K562 (cell line): ENCODE measurements around the gene NOC4L. TPM values are rescaled to one million over a fixed set of nuclear protein-coding genes. Genes with fewer than 3 reads are reported as not detected.
"Not testable (repeated sequence)": the region's sequence is repeated elsewhere in the genome, so short reads cannot be mapped to it uniquely, and the experiment has no call there.

ENCODE experiments used
- ATAC-seq: fragments of 200-7000 bp; cut with Tn5 transposase; 3 replicates; pipeline ENCODE4 v1.9.1; 2020; ENCODE audit warnings: moderate library complexity
- BruUV-seq: library from RNA; stranded (reverse); fragments of 400-500 nt; replicated peaks from 2 replicates; lab custom pipeline; 2021; lab: Mats Ljungman, UMichigan
- CTCF ChIA-PET: fragments of 300-600 bp; formaldehyde crosslinking; extraction: SDS; loops from one replicate; lab custom pipeline; 2021; ENCODE audit warnings: low intra/inter-chr PET ratio; lab: Yijun Ruan, JAX
- POLR2A ChIA-PET: fragments of 300-600, 350-650 bp; sonication (Branson Sonifier 250); formaldehyde crosslinking; extraction: SDS; loops from one replicate; lab custom pipeline; 2021; ENCODE audit warnings: antibody characterized with exemption, inconsistent platforms; lab: Yijun Ruan, JAX
- DNase-seq, 4 experiments: peaks; one replicate each; pipeline versions ENCODE4 v3.0.0 to v3.0.0-alpha.2; 2011 to 2018; ENCODE audit warnings: low spot score in 3 of 4, mixed read lengths in 3 of 4; ENCODE audit errors: extremely low read depth in 1 of 4
- FAIRE-seq: peaks from 2 replicates; lab custom pipeline; 2011; peaks lifted over from hg19 to GRCh38; lab: Jason Lieb, UNC
- H2AFZ ChIP-seq: 2 replicates; pipeline ENCODE4 v1.6.0; 2011; ENCODE audit warnings: low read depth, low read length, control low read depth, inconsistent platforms
- H3K27ac ChIP-seq: fragments of 200-600 bp; 3 replicates; pipeline ENCODE4 v1.8.0; 2011; ENCODE audit warnings: low read depth, mild to moderate bottlenecking, control low read depth, inconsistent platforms, low read length, moderate library complexity, mixed read lengths; ENCODE audit errors: extremely low read depth
- H3K27me3 ChIP-seq, 2 experiments: fragments of 300-600 bp in 1 of 2; 2 replicates in 1 of 2; 3 replicates in 1 of 2; pipeline versions ENCODE4 v1.6.0 to v1.8.0; 2011; ENCODE audit warnings: inconsistent platforms in 2 of 2, low read length in 2 of 2, mild to moderate bottlenecking in 1 of 2, mixed read lengths in 1 of 2, moderate library complexity in 1 of 2; ENCODE audit not compliant: control insufficient read depth in 2 of 2, insufficient read depth in 2 of 2
- H3K36me3 ChIP-seq: fragments of 300-600 bp; 3 replicates; pipeline ENCODE4 v1.8.0; 2011; ENCODE audit warnings: mild to moderate bottlenecking, low read length, inconsistent platforms; ENCODE audit not compliant: control insufficient read depth, insufficient read depth
- H3K4me1 ChIP-seq, 2 experiments: fragments of 200-600 bp in 1 of 2; replicated peaks in 1 of 2; 2 replicates in 1 of 2; 3 replicates in 1 of 2; pipeline versions ENCODE4 v1.5.1 to v1.8.0; 2011; ENCODE audit warnings: inconsistent platforms in 2 of 2, low read length in 2 of 2, mild to moderate bottlenecking in 1 of 2, mixed read lengths in 1 of 2, moderate library complexity in 1 of 2; ENCODE audit not compliant: control insufficient read depth in 2 of 2, insufficient read depth in 2 of 2
- H3K4me2 ChIP-seq: 2 replicates; pipeline ENCODE4 v1.6.1; 2011; ENCODE audit warnings: low read length, control low read depth, inconsistent platforms, mixed read lengths; ENCODE audit not compliant: insufficient read depth
- H3K4me3 ChIP-seq: fragments of 200-600 bp; sonication (generic), shearing (Covaris generic); 2 replicates; pipeline ENCODE4 v1.5.1; 2016; ENCODE audit warnings: control low read depth, inconsistent platforms
- H3K79me2 ChIP-seq: fragments of 200-600 bp; 3 replicates; pipeline ENCODE4 v1.8.0; 2011; ENCODE audit warnings: low read length, inconsistent platforms; ENCODE audit not compliant: control insufficient read depth, insufficient read depth
- H3K9ac ChIP-seq, 2 experiments: 2 replicates each; pipeline versions ENCODE4 v1.6.0 to v1.6.1; 2011; ENCODE audit warnings: low read depth in 2 of 2, low read length in 2 of 2, control low read depth in 1 of 2, inconsistent platforms in 1 of 2, mild to moderate bottlenecking in 1 of 2, mixed read lengths in 1 of 2; ENCODE audit not compliant: insufficient read depth in 1 of 2
- H3K9me1 ChIP-seq: one replicate; pipeline ENCODE4 v1.6.0; 2011; ENCODE audit warnings: inconsistent platforms, mild to moderate bottlenecking, low read length, moderate library complexity; ENCODE audit not compliant: control insufficient read depth, insufficient read depth
- H3K9me3 ChIP-seq: replicated peaks from 2 replicates; pipeline ENCODE4 v1.5.1; 2011; ENCODE audit warnings: low read depth, low read length, inconsistent platforms; ENCODE audit not compliant: control insufficient read depth, insufficient read depth
- H4K20me1 ChIP-seq: replicated peaks from 2 replicates; pipeline ENCODE4 v1.6.1; 2011; ENCODE audit warnings: low read length, inconsistent platforms, mixed read lengths; ENCODE audit not compliant: control insufficient read depth, insufficient read depth
- HNRNPL ChIP-seq: fragments of 200-400 bp; formaldehyde crosslinking; IDR thresholded peaks from 2 replicates; pipeline ENCODE4 v1.6.1; 2017; ENCODE audit warnings: low read depth, mild to moderate bottlenecking, low read length
- MYNN ChIP-seq, 2 experiments: sonication (generic); formaldehyde crosslinking in 1 of 2; IDR thresholded peaks; 2 replicates each; pipeline versions ENCODE4 v1.5.0 to v1.6.1; 2016 to 2020; ENCODE audit warnings: antibody characterized with exemption in 1 of 2, missing genetic modification reagents in 1 of 2
- POLR2G ChIP-seq: fragments of 200-400 bp; formaldehyde crosslinking; IDR thresholded peaks from 2 replicates; pipeline ENCODE4 v1.6.1; 2017; ENCODE audit warnings: low read depth, mild to moderate bottlenecking, antibody characterized with exemption, low read length, moderate library complexity
- TEAD1 ChIP-seq, 2 experiments: fragments of 450-650 bp in 1 of 2; sonication (generic) in 1 of 2; formaldehyde crosslinking; IDR thresholded peaks; 2 replicates each; pipeline versions ENCODE4 v1.4.0 to v1.8.0; 2020 to 2022; ENCODE audit warnings: mild to moderate bottlenecking in 2 of 2, missing genetic modification reagents in 1 of 2
- WGBS: fragments of 100-300 bp; shearing (Covaris generic); methylation state at CpG from one replicate; pipeline ENCODE4 v1.1.6; 2016; ENCODE audit warnings: low coverage, mixed read lengths; ENCODE audit not compliant: insufficient coverage; ENCODE audit errors: missing lambda C conversion rate; 5-methylcytosine and 5-hydroxymethylcytosine counted together
- in situ Hi-C: fragments of 300-500 bp; cut with MboI; formaldehyde crosslinking; loops from 4 replicates; pipeline ENCODE4 v1.15.0; 2018; ENCODE audit warnings: inconsistent platforms, mixed read lengths
- intact Hi-C: fragments of 100-400 bp; cut with micrococcal nuclease; formaldehyde crosslinking; loops from 2 replicates; pipeline ENCODE4 v1.14.2; 2022
- polyA plus RNA-seq, 8 experiments: library from polyadenylated mRNA; depleted of rRNA in 4 of 8; stranded (reverse) in 5 of 8; unstranded in 3 of 8; fragments of >200 nt; fragmentation: Nextera tagmentation in 2 of 8; fragmentation: Illumina TruSeq in 1 of 8; extraction: Ambion mirVana in 2 of 8; extraction: Trizol in 1 of 8; gene quantifications; 2 replicates each; pipeline versions ENCODE4 v1.2.1 to v1.2.3, GENCODE V29; 2011 to 2014; ENCODE audit warnings: inconsistent platforms in 1 of 8, missing spikeins in 1 of 8
- total RNA-seq, 7 experiments: library from RNA; depleted of rRNA in 6 of 7; stranded (reverse); fragments of >200 nt in 6 of 7; fragmentation: Illumina TruSeq in 2 of 7; extraction: Trizol in 2 of 7; gene quantifications; 2 replicates each; pipeline versions ENCODE4 v1.2.1 to v1.2.3, GENCODE V29; 2011 to 2021; ENCODE audit warnings: low replicate concordance in 1 of 7

Gene NOC4L
- total and polyA plus RNA-seq, 9 of the 15 experiments (the other 6 are each of a cell fraction or from before 2014, with no cell fraction given), result 1.3 to 77.0 (median 20.0) TPM

DNA sequence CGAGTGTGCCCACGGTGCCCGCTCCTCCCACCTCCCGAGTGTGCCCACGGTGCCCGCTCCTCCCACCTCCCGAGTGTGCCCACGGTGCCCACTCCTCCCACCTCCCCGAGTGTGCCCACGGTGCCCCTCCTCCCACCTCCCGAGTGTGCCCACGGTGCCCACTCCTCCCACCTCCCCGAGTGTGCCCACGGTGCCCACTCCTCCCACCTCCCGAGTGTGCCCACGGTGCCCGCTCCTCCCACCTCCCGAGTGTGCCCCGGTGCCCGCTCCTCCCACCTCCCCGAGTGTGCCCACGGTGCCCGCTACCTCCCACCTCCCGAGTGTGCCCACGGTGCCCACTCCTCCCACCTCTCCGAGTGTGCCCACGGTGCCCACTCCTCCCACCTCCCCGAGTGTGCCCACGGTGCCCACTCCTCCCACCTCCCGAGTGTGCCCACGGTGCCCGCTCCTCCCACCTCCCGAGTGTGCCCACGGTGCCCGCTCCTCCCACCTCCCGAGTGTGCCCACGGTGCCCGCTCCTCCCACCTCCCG lies 9.5 kb upstream of the NOC4L start:
- H4K20me1 ChIP-seq; H3K27me3 ChIP-seq; H3K27ac ChIP-seq; H3K9me1 ChIP-seq; H3K4me3 ChIP-seq; H3K79me2 ChIP-seq; DNase-seq; H2AFZ ChIP-seq; H3K4me2 ChIP-seq; BruUV-seq; FAIRE-seq; ATAC-seq; intact Hi-C loops; H3K9me3 ChIP-seq; CTCF ChIA-PET; in situ Hi-C loops; H3K9ac ChIP-seq; TF ChIP-seq MYNN (CRISPR knock-in tag; IDR thresholded peaks at IDR 0.05): not testable (repeated sequence)
- POLR2A ChIA-PET, result interaction anchor here (0.6 kb wide), 1 partner anchor 189 kb away, joined by 3 read pairs; no protein-coding TSS in a partner anchor
- peaks cover 0 to 24% of the 10 kb centered on the region in 2 experiments; a peak in 2 of 5 replicates for H3K4me1 ChIP-seq
- WGBS, result no CpG with 5 or more reads among the region's 39 CpGs
- peaks cover 10% of the 10 kb centered on the region; the same call in 1 of the 3 replicates for H3K36me3 ChIP-seq
- TF ChIP-seq MYNN (IDR thresholded peaks at IDR 0.05), result peak; percentile 27; the same call in 1 of the 2 replicates
- TF ChIP-seq HNRNPL, result peak; percentile 99

DNA sequence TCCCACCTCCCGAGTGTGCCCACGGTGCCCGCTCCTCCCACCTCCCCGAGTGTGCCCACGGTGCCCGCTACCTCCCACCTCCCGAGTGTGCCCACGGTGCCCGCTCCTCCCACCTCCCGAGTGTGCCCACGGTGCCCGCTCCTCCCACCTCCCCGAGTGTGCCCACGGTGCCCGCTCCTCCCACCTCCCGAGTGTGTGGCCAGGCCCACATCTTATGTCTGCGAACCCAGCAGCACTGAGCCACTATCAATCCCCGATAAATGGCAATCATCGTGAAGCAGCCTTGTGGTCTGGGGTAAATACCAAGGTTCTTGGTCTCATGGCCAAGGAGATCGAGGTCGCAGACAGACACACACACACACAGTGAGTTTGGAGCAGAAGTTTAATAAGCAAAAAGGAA lies 8.0 kb upstream of the NOC4L start:
- FAIRE-seq, H2AFZ ChIP-seq, H3K27ac ChIP-seq, H4K20me1 ChIP-seq, intact Hi-C loops, H3K9me1 ChIP-seq, in situ Hi-C loops, CTCF ChIA-PET, ATAC-seq, H3K79me2 ChIP-seq, H3K4me3 ChIP-seq, H3K9me3 ChIP-seq, H3K9ac ChIP-seq, H3K27me3 ChIP-seq, DNase-seq, H3K4me2 ChIP-seq, BruUV-seq: not testable (repeated sequence)
- peaks cover 25% of the 10 kb centered on the region; the same call in 2 of the 3 replicates for H3K36me3 ChIP-seq
- TF ChIP-seq POLR2G (0 out of 2 replicates have a peak, but pooled peaks have one; percentile 6), TEAD1 (CRISPR knock-in tag; IDR thresholded peaks at IDR 0.05) (peak in 1 of 2 experiments; percentile 35; a peak in 1 of 4 replicates)
- 68% methylated on average over 8 of the region's 21 CpGs for WGBS
- POLR2A ChIA-PET, result interaction anchor here (1.6 kb wide), 1 partner anchor 8 kb away, joined by 5 read pairs; no protein-coding TSS in a partner anchor
- H3K4me1 ChIP-seq, result peaks cover 0 to 25% of the 10 kb centered on the region in 2 experiments; a peak in 2 of 5 replicates
